Activated gamma-delta T cell treated with anti-CD3 and anti-CD28 coated beads, Interleukin-2, amount 50 U/mL, for 16 hours (primary cell): ENCODE results near the gene PRKCG.
"Not testable (repeated sequence)": the region's sequence is repeated elsewhere in the genome, so short reads cannot be mapped to it uniquely, and the experiment has no call there.

Experiments used
- DNase-seq: peaks from one replicate; pipeline ENCODE4 v3.0.0-alpha.2; 2020; ENCODE audit warnings: low read depth

Gene PRKCG

DNA sequence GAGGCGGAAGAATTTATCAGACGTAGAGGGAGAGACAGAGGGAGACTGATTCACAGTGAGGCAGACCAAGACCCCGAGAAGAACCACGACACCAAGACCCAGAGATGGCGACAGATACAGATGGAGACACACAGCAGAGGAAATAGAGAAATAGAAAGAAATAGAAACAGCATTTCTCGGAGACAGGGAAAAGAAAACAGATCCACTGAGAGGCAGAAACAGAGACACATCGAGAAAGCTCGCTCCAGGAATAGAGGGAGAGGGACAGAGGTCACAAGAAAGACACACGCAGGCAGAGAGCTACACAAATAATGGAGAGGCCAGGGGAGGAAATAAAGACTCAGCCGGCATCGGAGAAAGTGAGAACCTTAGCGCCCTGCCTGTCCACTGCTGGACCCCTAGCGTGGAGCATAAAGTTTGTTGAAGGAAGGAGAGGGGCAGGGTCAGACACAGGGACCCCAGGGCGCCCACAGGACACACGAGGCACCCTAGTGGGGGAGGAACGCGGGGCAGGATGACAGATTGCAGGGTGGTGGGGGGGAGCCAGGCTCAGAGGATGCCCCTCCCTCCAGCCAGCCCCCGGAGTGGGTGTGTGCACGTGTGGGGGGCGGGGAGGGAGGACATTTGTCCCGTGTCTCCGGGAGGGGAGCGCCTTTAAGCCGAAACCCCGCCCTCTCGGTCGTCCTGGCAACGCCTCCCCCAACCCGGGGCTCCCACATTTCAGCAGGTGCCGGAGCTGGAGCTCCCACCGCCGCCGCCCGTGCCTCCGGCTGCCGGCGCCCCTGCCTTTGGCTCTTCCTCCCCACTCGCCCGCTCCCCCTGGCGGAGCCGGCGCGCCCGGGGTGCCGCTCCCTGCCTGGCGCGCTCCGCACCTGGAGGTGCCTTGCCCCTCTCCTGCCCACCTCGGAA lies at the start of gene PRKCG:
Gene PRKCG, plus strand, starts transcription at position 716 of the 909 bp plus-strand sequence. CDS start 298 bp downstream, outside the sequence.
- peak; percentile 36 for DNase-seq

DNA sequence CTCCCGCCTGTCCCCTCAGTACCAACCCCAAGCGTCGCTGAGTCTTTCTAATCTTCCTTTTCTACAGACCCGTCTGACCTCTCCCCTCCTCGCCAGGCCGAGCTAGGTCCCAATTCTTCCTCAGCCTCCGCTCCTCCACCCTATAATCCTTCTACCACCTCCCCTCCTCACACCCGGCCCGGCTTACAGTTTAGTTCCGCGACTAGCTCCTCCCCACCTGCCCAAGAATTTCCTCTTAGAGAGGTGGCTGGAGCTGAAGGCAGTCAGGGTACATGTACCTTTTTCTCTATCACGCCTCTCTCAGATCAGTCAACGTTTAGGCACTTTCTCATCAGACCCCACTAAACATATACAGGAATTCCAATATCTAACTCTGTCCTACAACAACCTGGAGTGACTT lies 49.1 kb upstream of the PRKCG start:
- not testable (repeated sequence) for DNase-seq

DNA sequence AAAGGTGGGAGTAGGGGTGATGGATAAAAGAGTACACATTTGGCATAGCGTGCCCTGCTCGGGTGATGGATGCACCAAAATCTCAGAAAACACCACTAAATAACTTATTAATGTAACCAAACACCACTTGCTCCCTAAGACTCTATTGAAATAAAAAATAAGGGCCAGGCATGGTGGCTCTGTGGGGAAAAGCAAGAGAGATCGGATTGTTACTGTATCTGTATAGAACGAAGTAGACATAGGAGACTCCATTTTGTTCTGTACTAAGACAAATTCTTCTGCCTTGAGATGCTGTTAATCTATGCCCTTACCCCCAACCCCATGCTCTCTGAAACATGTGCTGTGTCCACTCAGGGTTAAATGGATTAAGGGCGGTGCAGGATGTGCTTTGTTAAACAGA lies 43.6 kb upstream of the PRKCG start:
- DNase-seq: not testable (repeated sequence)

DNA sequence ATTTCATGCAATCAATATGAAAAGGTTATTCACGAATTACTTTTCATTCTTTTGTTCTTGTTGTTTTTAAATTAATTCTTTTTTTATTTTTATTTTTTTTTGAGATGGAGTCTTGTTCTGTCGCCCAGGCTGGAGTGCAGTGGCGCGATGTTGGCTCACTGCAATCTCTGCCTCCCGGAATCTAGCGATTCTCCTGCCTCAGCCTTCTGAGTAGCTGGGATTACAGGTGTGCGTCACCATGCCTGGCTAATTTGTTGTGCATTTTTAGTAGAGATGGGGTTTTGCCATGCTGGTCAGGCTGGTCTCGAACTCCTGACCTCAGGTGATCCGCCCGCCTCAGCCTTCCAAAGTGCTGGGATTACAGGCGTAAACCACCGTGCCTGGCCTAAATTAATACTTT lies 41.8 kb upstream of the PRKCG start:
- DNase-seq: not testable (repeated sequence)

DNA sequence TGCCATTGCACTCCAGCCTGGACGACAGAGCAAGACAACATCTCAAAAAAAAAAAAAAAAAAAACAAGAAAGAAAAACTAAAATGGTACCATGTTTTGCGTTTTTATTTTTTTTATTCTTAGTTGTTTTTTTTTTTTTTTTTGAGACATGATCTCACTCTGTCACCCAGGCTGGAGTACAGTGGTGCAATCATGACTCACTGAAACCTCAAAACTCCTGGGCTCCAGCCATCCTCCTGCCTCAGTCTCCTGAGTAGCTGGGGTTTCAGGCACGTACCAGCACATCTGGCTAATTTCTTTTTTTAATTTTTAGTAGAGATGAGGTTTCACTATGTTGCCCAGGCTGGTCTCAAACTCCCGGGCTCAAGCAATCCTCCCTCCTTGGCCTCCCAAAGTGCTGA lies 41.1 kb upstream of the PRKCG start:
- DNase-seq: not testable (repeated sequence)

DNA sequence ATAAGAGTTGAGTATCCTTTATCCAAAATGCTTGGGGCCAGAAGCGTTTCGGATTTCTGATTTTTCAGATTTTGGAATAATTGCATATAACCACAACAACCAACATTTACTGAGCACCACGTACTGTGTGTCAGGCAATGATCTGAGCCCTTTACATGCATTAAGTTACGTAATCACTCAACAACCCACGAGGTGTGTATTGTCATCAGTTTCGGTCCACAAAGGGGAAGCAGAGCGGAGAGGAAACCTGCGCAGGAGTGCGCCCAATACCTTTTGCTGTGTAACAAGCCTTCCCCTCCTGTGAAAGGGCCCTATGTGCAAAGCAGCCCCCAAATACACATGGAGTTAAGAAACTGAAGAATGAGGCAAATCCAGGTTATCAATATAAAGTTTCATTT lies 37.1 kb upstream of the PRKCG start:
- no peak for DNase-seq

DNA sequence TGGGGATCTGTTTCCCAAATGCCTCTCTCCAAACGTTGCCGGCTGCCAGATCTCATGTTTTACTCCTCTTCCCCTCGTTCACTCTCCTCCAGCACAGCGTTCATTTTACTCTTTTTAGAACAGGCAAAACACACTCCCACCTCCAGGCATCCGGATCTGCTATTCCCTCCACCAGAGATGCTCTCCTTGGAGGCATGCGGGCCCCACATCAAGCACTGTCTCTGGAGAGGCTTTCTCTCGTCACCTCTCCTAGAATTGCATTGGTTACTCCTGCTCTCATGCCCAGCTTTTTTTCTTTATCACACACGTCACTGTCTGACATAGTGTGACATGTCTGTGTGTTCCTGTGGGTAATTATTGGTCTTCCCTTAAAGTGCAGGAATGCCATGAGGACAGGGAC lies 34.4 kb upstream of the PRKCG start:
- DNase-seq: no peak

DNA sequence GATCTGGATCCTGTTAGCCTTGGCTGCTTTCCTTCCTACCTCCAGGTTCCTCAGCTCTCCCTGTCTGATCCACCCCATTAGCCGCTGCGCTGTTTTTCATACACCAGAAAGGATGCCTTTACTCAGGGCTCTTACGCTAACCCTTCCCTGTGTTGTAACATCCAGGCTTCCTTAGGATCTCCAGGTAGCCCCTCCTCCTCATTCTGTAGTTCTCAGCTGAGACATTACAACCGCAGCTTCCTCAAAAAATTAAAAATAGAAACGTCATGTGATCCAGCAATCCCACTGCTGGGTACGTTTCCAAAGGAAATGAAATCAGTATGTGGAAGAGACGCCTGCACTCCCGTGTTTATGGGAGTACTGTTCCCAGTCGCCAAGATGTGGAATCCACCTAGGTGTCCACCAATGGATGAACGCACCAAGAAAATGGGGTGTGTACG lies 32.7 kb upstream of the PRKCG start:
- DNase-seq: no peak

DNA sequence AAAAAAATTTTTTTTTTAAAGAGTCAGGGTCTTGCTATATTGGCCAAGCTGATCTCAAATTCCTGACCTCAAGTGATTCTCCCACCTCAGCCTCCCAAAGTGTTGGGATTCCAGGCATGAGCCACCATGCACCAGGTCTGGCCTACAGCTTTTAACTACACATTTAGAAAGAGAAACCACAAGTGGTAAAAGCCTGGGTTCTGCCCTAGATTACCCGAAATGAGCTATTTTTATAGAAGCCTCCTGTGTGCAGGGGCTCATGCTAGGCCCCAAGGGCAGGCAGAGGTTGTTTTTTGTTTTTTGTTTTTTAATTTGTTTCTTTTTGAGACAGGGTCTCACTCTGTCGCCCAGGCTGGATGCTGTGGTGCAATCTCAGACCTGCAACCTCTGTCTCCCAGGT lies 28.3 kb upstream of the PRKCG start:
- no peak for DNase-seq

DNA sequence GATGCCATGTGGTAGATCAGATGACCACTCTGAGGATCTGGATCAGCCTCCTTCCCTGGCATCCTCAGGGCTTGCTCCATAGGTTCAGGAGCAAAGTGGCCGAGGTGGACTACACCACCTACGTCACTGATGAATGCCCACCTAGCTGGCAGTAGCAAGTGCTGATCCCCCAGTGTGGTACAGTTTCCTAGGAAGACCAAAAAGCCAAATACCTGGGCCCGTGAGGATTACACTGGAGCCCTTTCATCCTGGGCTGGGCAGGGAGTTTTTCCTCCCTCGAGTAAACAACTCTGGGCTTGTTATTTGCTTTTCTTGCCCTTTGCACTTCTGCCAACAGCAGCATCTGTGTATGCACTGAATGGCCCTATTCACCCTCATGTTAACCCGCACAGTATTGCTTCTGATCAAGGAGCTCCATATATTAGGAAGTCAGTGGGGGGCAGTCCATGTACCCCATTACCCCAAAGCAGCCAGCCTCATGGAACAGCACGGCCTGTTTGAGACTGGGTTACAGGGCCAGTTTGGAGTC lies 17.6 kb upstream of the PRKCG start:
- DNase-seq: no peak

DNA sequence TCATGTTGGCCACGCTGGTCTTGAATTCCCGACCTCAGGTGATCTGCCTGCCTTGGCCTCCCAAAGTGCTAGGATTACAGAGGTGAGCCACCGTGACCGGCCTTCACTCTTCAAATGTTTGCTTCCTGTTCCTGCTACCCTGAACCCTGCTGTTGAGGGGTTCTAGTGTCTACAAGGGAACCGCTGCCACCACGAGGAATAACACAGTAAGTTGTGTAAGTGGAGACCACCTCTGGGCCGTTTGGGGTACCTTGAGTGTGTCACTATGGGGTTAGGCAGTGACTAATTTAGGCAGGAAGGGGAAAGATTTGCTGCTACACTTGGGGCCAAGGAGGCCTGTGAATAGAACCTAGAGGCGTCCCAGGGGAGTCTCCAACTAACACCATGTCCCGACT lies 16.5 kb upstream of the PRKCG start:
- DNase-seq: no peak

DNA sequence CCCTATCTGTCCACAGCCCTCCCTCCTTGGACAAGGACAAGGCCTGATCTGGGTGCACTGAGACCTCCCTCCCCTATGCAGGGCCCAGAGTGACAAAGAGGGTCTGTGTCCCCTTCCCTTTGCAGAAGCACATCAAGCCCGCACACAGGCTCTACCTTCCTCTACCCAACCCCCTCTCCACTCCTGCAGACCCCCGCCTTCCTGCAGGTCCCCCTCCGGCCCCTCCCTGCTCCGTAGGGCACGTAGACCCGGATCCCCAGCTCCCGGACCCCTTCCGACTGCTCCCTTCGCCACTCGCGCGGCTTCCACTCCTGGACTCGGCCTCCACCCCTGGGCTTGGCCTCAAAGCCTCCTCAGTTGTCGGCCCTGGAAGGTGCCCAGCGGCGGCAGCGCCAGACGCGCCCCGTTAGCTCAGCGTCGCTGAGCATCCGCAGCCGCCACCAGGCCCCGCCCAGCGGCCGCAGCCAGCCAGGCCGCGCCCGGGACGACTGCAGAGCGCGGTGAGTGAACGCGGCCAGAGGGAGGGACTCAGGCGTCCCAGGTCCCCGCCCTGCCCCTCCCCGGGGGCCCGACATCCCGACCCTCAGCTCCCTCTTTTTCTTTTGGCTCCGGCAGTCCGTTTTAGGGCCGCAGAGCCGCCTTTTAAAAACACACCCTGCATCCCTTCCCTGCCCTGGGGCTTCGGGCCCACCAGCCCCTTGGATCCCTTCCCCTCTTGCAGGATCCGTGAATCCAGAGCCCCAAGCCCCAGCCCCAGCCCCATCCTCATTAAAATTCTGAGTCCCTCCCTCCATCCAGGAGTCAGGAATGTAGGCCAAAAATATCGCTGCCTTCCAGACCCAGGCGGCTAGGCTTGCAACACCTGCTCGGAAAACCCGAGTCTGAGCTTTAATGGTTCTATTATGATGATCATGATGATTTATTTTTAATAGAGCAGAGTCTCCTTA lies 15.8 kb upstream of the PRKCG start:
- DNase-seq: peak; percentile 38

DNA sequence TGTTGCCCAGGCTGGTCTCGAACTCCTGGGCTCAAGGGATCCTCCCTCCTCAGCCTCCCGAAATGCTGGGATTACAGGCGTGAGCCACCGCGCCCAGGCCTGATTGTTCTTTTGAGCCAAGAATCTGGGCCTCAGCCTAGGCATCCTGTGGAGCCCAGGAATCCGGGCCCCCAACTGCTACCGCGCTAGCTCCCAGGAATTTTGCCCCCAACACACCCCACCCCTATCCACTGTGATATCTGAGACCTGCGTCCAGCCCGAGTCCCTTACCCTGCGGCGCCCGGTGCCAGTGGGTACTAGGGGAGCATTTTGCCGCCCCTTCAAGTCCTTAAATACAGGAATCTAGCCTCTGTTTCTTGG lies 15.2 kb upstream of the PRKCG start:
- no peak for DNase-seq

DNA sequence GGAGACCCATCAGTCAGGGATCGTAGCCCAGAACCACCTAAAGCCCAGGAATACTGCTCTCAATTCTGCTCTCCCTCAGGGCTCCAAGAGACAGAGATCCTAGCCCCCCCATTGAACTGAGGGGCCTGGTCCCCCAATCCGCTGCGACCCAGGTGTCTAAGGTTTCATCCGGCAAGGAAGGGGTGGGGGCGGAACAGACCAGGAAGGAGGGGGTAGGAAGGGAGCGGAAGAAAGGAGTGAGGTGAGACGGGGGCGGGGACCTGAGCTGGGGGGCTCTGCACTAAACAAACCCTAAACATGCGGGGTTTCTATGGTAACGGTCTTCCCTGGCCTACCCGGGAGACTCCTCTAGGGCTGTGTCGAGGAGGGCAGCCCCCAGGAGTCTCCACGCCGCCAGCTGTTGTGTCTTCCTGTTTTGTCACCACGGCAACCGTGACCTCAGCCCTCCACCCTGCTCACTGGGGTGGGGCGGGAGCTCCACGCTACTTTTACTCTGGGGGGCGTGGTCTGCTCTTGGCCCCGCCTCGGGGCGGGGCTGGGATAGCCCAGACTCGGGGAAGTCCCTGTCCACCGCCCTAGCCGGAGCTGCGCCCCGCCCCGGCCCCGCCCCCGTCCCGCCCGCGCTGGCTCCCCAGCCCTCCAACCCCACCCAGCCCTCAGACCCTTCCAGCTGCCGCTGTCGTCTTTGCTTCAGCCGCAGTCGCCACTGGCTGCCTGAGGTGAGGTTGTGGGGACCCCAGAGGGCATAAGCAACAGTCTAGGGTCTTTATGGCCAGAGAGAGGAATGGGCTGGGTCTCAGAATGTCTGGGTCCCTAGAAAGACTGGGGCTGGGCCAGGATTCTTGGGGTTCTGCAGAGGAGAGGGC lies 14.5 kb upstream of the PRKCG start, which contains the start of gene MYADM:
Gene MYADM, plus strand, starts transcription at position 659 of the 866 bp plus-strand sequence. CDS start 5,647 bp downstream, outside the sequence.
- peak; percentile 100 for DNase-seq

DNA sequence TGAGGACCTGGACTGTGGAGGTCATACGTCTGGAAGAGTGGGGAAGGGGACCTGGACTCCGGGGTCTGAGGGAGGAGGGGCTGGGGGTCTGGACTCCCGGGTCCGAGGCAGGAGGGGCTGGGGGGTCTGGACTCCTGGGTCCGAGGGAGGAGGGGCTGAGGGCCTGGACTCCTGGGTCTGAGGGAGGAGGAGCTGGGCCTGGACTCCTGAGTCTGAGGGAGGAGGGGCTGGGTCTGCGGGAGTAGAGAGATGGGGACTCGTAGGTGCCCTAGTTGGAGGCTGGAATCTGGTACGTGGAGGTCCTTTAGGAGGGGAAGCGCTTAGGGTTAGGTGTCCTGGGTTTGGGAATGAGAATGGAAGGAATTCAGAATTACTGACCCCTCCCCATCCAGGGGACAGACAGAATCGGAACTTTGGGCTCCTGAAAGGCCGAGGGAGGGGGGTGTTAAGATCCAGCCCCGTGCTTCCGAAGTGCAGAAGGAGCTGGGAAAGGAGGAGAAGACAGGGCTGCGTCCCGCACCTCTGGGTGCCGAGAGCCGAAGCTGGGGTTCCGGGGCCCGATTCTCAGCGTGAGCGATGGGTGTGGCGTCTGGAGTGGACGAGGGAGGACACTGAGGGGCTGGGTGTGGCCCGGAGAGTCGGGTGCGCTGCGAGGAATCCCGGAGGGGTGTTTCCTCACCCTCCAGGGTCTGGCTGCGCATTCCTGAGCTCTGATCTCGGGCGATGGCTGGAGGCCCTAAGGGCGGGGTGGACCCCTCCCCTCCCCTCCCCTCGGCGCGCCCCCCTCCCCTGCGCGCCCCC lies 13.7 kb upstream of the PRKCG start:
- DNase-seq: no peak

DNA sequence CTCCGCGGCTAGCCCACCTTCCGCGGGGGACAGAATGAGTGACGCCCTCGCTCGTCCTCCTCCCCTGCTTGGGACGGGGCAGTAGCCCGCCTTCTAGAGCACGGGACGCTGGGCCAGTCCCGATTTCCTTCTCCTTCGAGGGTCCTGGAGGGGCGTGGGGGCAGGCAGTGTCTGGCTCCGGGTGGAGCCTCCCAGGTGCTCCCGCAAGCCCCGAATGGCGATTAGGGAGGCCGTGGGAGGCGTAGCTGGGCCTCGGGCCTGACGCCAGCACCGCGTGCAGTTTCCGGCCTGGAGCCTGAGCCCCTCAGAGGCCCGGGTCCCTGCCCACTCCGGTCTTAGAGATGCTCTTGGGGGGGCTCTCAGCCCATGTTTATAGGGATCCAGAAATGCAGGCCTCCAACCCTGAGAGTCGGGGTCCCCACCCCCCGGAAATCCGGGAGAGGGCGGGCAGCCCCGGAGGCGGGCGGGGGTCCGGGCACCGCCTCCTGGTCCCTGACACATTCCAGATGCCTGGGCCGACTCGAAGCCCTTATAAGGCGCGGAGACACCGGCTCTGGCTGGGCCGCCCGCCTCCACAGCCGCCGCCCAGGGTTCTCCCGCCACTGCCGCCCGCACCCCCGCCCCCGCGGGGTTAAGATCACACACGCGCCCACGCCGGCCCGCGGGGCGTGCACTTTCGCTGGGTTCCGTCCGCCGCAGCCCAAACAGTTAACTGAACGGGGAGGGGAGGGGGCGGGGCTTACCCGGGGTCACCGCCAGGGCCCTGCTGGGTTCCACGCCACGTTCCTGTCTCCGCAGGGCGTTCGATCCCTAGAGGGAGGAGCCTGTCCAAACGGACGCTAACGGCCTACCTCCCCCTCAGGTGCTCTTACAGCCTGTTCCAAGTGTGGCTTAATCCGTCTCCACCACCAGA lies 12.8 kb upstream of the PRKCG start:
- peak; percentile 81 for DNase-seq

DNA sequence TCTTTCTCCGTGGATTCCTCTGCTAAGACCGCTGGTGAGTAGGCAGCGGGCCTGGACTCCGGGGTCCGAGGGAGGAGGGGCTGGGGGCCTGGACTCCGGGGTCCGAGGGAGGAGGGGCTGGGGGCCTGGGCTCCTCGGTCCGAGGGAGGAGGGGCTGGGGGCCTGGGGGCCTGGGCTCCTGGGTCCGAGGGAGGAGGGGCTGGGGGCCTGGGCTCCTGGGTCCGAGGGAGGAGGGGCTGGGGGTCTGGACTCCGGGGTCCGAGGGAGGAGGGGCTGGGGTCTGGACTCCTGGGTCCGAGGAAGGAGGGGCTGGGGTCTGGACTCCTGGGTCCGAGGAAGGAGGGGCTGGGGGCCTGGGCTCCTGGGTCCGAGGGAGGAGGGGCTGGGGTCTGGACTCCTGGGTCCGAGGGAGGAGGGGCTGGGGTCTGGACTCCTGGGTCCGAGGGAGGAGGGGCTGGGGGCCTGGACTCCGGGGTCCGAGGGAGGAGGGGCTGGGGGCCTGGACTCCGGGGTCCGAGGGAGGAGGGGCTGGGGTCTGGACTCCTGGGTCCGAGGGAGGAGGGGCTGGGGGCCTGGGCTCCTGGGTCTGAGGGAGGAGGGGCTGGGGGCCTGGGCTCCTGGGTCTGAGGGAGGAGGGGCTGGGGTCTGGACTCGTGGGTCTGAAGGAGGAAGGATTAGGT lies 12.1 kb upstream of the PRKCG start:
- DNase-seq: not testable (repeated sequence)

DNA sequence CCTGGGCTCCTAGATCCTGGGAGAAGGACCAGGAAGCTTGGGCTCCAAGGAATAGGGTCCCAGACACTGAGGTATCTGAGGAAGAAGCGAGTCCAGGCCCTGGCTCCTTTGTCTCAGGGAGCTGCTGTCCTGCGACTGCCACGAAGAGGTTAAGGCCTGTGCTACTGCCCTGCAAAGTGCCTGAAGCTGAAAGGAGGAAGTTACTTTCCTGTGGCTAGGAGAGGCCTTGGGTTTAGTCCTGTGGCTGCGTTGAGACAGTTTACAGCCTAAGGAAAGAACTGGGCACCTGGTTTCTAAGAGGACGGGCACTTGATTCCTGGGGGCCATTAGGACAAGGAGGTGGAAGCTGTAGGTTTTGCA lies 11.5 kb upstream of the PRKCG start:
- DNase-seq: no peak

DNA sequence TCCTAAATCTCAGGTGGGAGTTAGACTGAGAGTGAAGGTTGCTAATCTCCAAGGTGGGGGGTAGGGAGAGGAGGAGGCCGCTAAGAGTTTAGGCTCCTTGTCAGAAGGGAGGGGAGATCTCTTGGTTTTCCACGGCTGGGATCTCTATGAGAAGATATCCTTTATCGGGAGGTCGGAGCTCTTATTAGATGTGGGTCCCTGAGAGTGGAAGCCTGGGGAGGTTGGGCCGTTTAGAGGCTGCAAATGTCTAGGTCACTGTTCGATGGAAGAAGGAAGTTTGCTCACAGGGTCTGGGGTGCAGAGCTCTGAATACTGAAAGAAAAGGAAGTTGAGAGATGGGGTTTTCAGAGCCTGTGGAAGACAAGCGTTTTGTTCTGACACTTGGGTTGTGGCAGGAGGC lies 10.5 kb upstream of the PRKCG start:
- DNase-seq: no peak
